HepG2 (cell line): Measurements from ENCODE around the gene UBXN1. TPM values are rescaled to one million over a fixed set of nuclear protein-coding genes. Genes with fewer than 3 reads are reported as not detected.

Experiments used
- AKAP8 ChIP-seq: sonication (generic); formaldehyde crosslinking; IDR thresholded peaks from 2 replicates; pipeline ENCODE4 v1.5.1; 2020; ENCODE audit warnings: mild to moderate bottlenecking, missing genetic modification reagents
- HMG20A ChIP-seq: IDR thresholded peaks from 2 replicates; pipeline ENCODE4 v1.6.1; 2016; ENCODE audit warnings: borderline replicate concordance
- KAT7 ChIP-seq: IDR thresholded peaks from 2 replicates; pipeline ENCODE4 v1.6.1; 2018; ENCODE audit warnings: borderline replicate concordance, missing compliant biosample characterization
- KDM5A ChIP-seq: fragments of 200-600 bp; sonication (generic); IDR thresholded peaks from 2 replicates; pipeline ENCODE4 v1.7.0; 2018; ENCODE audit warnings: antibody characterized with exemption, mild to moderate bottlenecking, low read length, borderline replicate concordance
- KMT2A ChIP-seq: sonication (generic); formaldehyde crosslinking; IDR thresholded peaks from 2 replicates; pipeline ENCODE4 v1.4.0; 2020; ENCODE audit warnings: missing genetic modification reagents
- MIER3 ChIP-seq: IDR thresholded peaks from 2 replicates; pipeline ENCODE4 v1.6.1; 2016; ENCODE audit warnings: missing compliant biosample characterization, borderline replicate concordance
- PREB ChIP-seq: sonication (generic); formaldehyde crosslinking; IDR thresholded peaks from 2 replicates; pipeline ENCODE4 v1.4.0; 2020; ENCODE audit warnings: missing genetic modification reagents
- RFXAP ChIP-seq: sonication (generic); formaldehyde crosslinking; IDR thresholded peaks from 2 replicates; pipeline ENCODE4 v1.4.0; 2020; ENCODE audit warnings: missing genetic modification reagents, borderline replicate concordance
- SCMH1 ChIP-seq: sonication (generic); formaldehyde crosslinking; IDR thresholded peaks from 2 replicates; pipeline ENCODE4 v1.9.0; 2021; ENCODE audit warnings: missing genetic modification reagents, mild to moderate bottlenecking, borderline replicate concordance
- TAF1 ChIP-seq: sonication (generic); formaldehyde crosslinking; IDR thresholded peaks from 2 replicates; pipeline ENCODE4 v1.4.0; 2020; ENCODE audit warnings: missing genetic modification reagents
- ZNF333 ChIP-seq: sonication (generic); formaldehyde crosslinking; IDR thresholded peaks from 2 replicates; pipeline ENCODE4 v1.4.0; 2020; ENCODE audit warnings: mild to moderate bottlenecking, missing genetic modification reagents, borderline replicate concordance
- ZNF484 ChIP-seq: sonication (generic); formaldehyde crosslinking; IDR thresholded peaks from 2 replicates; pipeline ENCODE4 v1.5.1; 2020; ENCODE audit warnings: mild to moderate bottlenecking, low read depth, missing genetic modification reagents, borderline replicate concordance
- ZNF749 ChIP-seq: sonication (generic); formaldehyde crosslinking; IDR thresholded peaks from 2 replicates; pipeline ENCODE4 v1.8.0; 2022; ENCODE audit warnings: mild to moderate bottlenecking, missing genetic modification reagents, moderate library complexity, borderline replicate concordance
- ZNF800 ChIP-seq: sonication (generic); formaldehyde crosslinking; IDR thresholded peaks from 2 replicates; pipeline ENCODE4 v1.4.0; 2020; ENCODE audit warnings: missing genetic modification reagents
- ZNF83 ChIP-seq: sonication (generic); formaldehyde crosslinking; IDR thresholded peaks from 2 replicates; pipeline ENCODE4 v1.4.0; 2020; ENCODE audit warnings: missing genetic modification reagents, mild to moderate bottlenecking, borderline replicate concordance
- ZNF841 ChIP-seq: sonication (generic); formaldehyde crosslinking; IDR thresholded peaks from 2 replicates; pipeline ENCODE4 v1.8.1; 2023; ENCODE audit warnings: missing genetic modification reagents, borderline replicate concordance
- ZSCAN29 ChIP-seq: sonication (generic); formaldehyde crosslinking; conservative IDR thresholded peaks from 2 replicates; pipeline ENCODE4 v1.4.0; 2020; ENCODE audit warnings: mild to moderate bottlenecking, missing genetic modification reagents
- polyA plus RNA-seq, 8 experiments: library from polyadenylated mRNA; depleted of rRNA in 3 of 8; stranded (reverse) in 7 of 8; unstranded in 1 of 8; fragments of >200 nt; fragmentation: Illumina TruSeq in 4 of 8; extraction: Trizol in 4 of 8; gene quantifications; 2 replicates each; pipeline versions ENCODE4 v1.2.1 to v1.2.3, GENCODE V29; 2011 to 2016; ENCODE audit warnings: low read depth in 4 of 8, missing spikeins in 1 of 8, mixed read lengths in 1 of 8; ENCODE audit not compliant: insufficient read depth in 1 of 8
- total RNA-seq, 5 experiments: library from RNA; depleted of rRNA; stranded (reverse); fragments of >200 nt; fragmentation: Illumina TruSeq; extraction: Trizol; gene quantifications; 2 replicates each; pipeline ENCODE4 v1.2.3, GENCODE V29; 2016; ENCODE audit warnings: low read depth in 1 of 5
- TF ChIP-seq, protein P1 (sequence below): sonication (generic); formaldehyde crosslinking; IDR thresholded peaks from 2 replicates; pipeline ENCODE4 v1.4.0; 2020; ENCODE audit warnings: missing genetic modification reagents
- TF ChIP-seq, protein P2 (sequence below): sonication (generic); formaldehyde crosslinking; IDR thresholded peaks from 2 replicates; pipeline ENCODE4 v1.4.0; 2020; ENCODE audit warnings: missing genetic modification reagents

UBXN1 gene
- total and polyA plus RNA-seq, 2 of the 13 experiments (the other 11 are each of a cell fraction or from before 2014, with no cell fraction given) = 47.5 to 52.4 TPM

DNA sequence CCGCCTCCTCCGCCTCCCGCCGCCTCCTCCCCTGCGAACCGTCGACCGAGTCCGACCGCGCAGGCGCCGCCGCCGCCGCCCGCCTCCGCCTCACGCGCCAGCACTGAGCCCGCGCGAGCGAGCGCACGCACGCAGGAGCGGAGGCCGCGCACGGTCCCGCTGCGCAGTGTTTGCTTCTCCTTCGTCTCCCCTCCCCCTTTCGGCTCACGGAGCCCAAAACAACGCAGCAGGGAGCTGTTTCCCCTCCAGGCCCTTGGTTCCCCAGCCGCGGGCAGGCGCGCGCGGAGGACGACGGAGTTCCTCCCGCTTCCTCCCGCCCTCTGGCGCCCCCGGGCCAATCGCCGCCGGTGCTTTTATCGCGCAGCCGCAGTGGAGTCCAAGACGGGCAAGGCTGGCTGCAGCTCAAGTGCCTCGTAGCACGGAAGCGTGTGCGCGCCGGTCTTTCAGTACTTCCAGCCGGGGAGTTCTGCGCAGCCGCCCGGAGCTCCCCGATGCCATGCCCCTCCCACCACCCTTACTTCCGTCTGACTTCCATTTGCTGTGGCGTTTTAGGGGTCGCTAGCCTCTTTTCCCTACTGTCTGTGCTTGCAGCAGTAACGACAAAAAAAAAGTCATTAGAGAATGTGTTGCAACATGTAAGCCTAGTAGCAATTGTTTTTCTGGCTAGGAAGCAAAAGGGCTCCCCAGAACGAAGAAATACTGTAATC is 48.4 kb upstream of the UBXN1 start, which contains the start of gene HNRNPUL2 (continued):
- TF ChIP-seq HMG20A (CRISPR knock-in tag) (no peak), ZNF841 (no peak), KMT2A (CRISPR knock-in tag) (peak; percentile 60; the same call in 1 of the 2 replicates), ZNF749 (CRISPR knock-in tag) (peak; percentile 98), ZNF333 (CRISPR knock-in tag) (no peak; the same call in 1 of the 2 replicates), RFXAP (peak; percentile 100; the same call in 1 of the 2 replicates), PREB (peak; percentile 78; the same call in 1 of the 2 replicates), ZNF800 (CRISPR knock-in tag) (peak; percentile 41; the same call in 1 of the 2 replicates), ZNF83 (no peak), KDM5A (no peak; the same call in 1 of the 2 replicates), ZSCAN29 (CRISPR knock-in tag) (no peak), KAT7 (CRISPR knock-in tag) (peak; percentile 89; the same call in 1 of the 2 replicates), AKAP8 (CRISPR knock-in tag) (peak; percentile 51; the same call in 1 of the 2 replicates), ZNF484 (CRISPR knock-in tag) (no peak), TAF1 (CRISPR knock-in tag) (peak; percentile 78), SCMH1 (CRISPR knock-in tag) (no peak), MIER3 (CRISPR knock-in tag) (no peak)
- TF ChIP-seq, protein P1, sequence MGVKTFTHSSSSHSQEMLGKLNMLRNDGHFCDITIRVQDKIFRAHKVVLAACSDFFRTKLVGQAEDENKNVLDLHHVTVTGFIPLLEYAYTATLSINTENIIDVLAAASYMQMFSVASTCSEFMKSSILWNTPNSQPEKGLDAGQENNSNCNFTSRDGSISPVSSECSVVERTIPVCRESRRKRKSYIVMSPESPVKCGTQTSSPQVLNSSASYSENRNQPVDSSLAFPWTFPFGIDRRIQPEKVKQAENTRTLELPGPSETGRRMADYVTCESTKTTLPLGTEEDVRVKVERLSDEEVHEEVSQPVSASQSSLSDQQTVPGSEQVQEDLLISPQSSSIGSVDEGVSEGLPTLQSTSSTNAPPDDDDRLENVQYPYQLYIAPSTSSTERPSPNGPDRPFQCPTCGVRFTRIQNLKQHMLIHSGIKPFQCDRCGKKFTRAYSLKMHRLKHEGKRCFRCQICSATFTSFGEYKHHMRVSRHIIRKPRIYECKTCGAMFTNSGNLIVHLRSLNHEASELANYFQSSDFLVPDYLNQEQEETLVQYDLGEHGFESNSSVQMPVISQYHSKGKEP (CRISPR knock-in tag) = peak; percentile 78; the same call in 1 of the 2 replicates
- TF ChIP-seq, protein P2, sequence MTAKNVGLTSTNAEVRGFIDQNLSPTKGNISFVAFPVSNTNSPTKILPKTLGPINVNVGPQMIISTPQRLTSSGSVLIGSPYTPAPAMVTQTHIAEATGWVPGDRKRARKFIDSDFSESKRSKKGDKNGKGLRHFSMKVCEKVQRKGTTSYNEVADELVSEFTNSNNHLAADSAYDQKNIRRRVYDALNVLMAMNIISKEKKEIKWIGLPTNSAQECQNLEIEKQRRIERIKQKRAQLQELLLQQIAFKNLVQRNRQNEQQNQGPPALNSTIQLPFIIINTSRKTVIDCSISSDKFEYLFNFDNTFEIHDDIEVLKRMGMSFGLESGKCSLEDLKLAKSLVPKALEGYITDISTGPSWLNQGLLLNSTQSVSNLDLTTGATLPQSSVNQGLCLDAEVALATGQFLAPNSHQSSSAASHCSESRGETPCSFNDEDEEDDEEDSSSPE = peak; percentile 97
